ENCODE measurements around the gene METTL27.
A peak's percentile ranks its signal among the peaks of the same experiment; 100 is the strongest.
"Not testable (repeated sequence)": the region's sequence is repeated elsewhere in the genome, so short reads cannot be mapped to it uniquely, and the experiment has no call there.

The METTL27 gene

GRCh38 chr7:73864981-73865711 lies 22.8 kb upstream of the METTL27 start:
- H3K4me1 ChIP-seq (ENCODE audit: control insufficient read depth, insufficient read depth, low read length): peaks cover 5% of the 10 kb centered on the region
- H3K9me3 ChIP-seq (ENCODE audit: control insufficient read depth, low read length): no peaks in the 10 kb centered on the region
- no peak overlapping the region for H3K4me3 ChIP-seq (ENCODE audit: low read length)
- H3K36me3 ChIP-seq (ENCODE audit: control insufficient read depth, insufficient read depth, low read length, severe bottlenecking): no peaks in the 10 kb centered on the region
- H3K9ac ChIP-seq (ENCODE audit: low read length): no peak overlapping the region
- DNase-seq (ENCODE audit: low read depth): no peak
- no peaks in the 10 kb centered on the region for H3K27me3 ChIP-seq (replicated peaks; ENCODE audit: control insufficient read depth, insufficient read depth, low read length)

GRCh38 chr7:73861305-73861704 lies 19.0 kb upstream of the METTL27 start:
- Histone ChIP-seq H3K4me1 (ENCODE audit: control insufficient read depth, insufficient read depth, low read length) (no peaks in the 10 kb centered on the region), H3K4me3 (ENCODE audit: low read length) (no peak overlapping the region), H3K27me3 (replicated peaks; ENCODE audit: control insufficient read depth, insufficient read depth, low read length) (no peaks in the 10 kb centered on the region), H3K9me3 (ENCODE audit: control insufficient read depth, low read length) (peaks cover 3% of the 10 kb centered on the region), H3K9ac (ENCODE audit: low read length) (no peak overlapping the region), H3K36me3 (ENCODE audit: control insufficient read depth, insufficient read depth, low read length, severe bottlenecking) (no peaks in the 10 kb centered on the region)
- DNase-seq (ENCODE audit: low read depth): no peak

GRCh38 chr7:73860859-73861258 lies 18.5 kb upstream of the METTL27 start, which contains the start of gene TMEM270:
Gene TMEM270, plus strand, starts transcription at chr7:73861159. Its CDS starts 36 bp downstream, at chr7:73861195.
- Histone ChIP-seq H3K36me3 (ENCODE audit: control insufficient read depth, insufficient read depth, low read length, severe bottlenecking) (no peaks in the 10 kb centered on the region), H3K9ac (ENCODE audit: low read length) (no peak within 1 kb of the TSS), H3K4me3 (ENCODE audit: low read length) (no peak within 1 kb of the TSS), H3K9me3 (ENCODE audit: control insufficient read depth, low read length) (peaks cover 3% of the 10 kb centered on the region), H3K27me3 (replicated peaks; ENCODE audit: control insufficient read depth, insufficient read depth, low read length) (no peaks in the 10 kb centered on the region), H3K4me1 (ENCODE audit: control insufficient read depth, insufficient read depth, low read length) (no peaks in the 10 kb centered on the region)
- DNase-seq (ENCODE audit: low read depth): no peak

GRCh38 chr7:73858807-73859206 lies 16.5 kb upstream of the METTL27 start:
- no peaks in the 10 kb centered on the region for H3K27me3 ChIP-seq (replicated peaks; ENCODE audit: control insufficient read depth, insufficient read depth, low read length)
- DNase-seq (ENCODE audit: low read depth): no peak
- peaks cover 3% of the 10 kb centered on the region for H3K9me3 ChIP-seq (ENCODE audit: control insufficient read depth, low read length)
- H3K4me3 ChIP-seq (ENCODE audit: low read length): no peak overlapping the region
- H3K36me3 ChIP-seq (ENCODE audit: control insufficient read depth, insufficient read depth, low read length, severe bottlenecking): no peaks in the 10 kb centered on the region
- H3K4me1 ChIP-seq (ENCODE audit: control insufficient read depth, insufficient read depth, low read length): no peaks in the 10 kb centered on the region
- H3K9ac ChIP-seq (ENCODE audit: low read length): no peak overlapping the region

- no peak overlapping the region for H3K9ac ChIP-seq (ENCODE audit: low read length)
- peaks cover 3% of the 10 kb centered on the region for H3K9me3 ChIP-seq (ENCODE audit: control insufficient read depth, low read length)
- no peak for DNase-seq (ENCODE audit: low read depth)
- peaks cover 5% of the 10 kb centered on the region for H3K4me1 ChIP-seq (ENCODE audit: control insufficient read depth, insufficient read depth, low read length)
- no peak overlapping the region for H3K4me3 ChIP-seq (ENCODE audit: low read length)
- H3K27me3 ChIP-seq (replicated peaks; ENCODE audit: control insufficient read depth, insufficient read depth, low read length): no peaks in the 10 kb centered on the region
- H3K36me3 ChIP-seq (ENCODE audit: control insufficient read depth, insufficient read depth, low read length, severe bottlenecking): no peaks in the 10 kb centered on the region
These were observed 14.6 kb upstream of the METTL27 start for GRCh38 chr7:73856941-73857340.

- no peaks in the 10 kb centered on the region for H3K36me3 ChIP-seq (ENCODE audit: control insufficient read depth, insufficient read depth, low read length, severe bottlenecking)
- H3K27me3 ChIP-seq (replicated peaks; ENCODE audit: control insufficient read depth, insufficient read depth, low read length): no peaks in the 10 kb centered on the region
- no peak overlapping the region for H3K4me3 ChIP-seq (ENCODE audit: low read length)
- no peak for DNase-seq (ENCODE audit: low read depth)
- H3K4me1 ChIP-seq (ENCODE audit: control insufficient read depth, insufficient read depth, low read length): peaks cover 33% of the 10 kb centered on the region
- H3K9ac ChIP-seq (ENCODE audit: low read length): no peak overlapping the region
- H3K9me3 ChIP-seq (ENCODE audit: control insufficient read depth, low read length): no peaks in the 10 kb centered on the region
These were observed 10.2 kb upstream of the METTL27 start for GRCh38 chr7:73852500-73852899.

- H3K36me3 ChIP-seq (ENCODE audit: control insufficient read depth, insufficient read depth, low read length, severe bottlenecking): no peaks in the 10 kb centered on the region
- H3K4me1 ChIP-seq (ENCODE audit: control insufficient read depth, insufficient read depth, low read length): peaks cover 33% of the 10 kb centered on the region
- DNase-seq (ENCODE audit: low read depth): peak; percentile 92
These were observed 9.4 kb upstream of the METTL27 start for GRCh38 chr7:73851410-73852338.

GRCh38 chr7:73850781-73851207 lies 8.5 kb upstream of the METTL27 start:
- Histone ChIP-seq H3K4me1 (ENCODE audit: control insufficient read depth, insufficient read depth, low read length) (peaks cover 34% of the 10 kb centered on the region), H3K36me3 (ENCODE audit: control insufficient read depth, insufficient read depth, low read length, severe bottlenecking) (no peaks in the 10 kb centered on the region), H3K9me3 (ENCODE audit: control insufficient read depth, low read length) (no peaks in the 10 kb centered on the region), H3K4me3 (ENCODE audit: low read length) (no peak overlapping the region), H3K27me3 (replicated peaks; ENCODE audit: control insufficient read depth, insufficient read depth, low read length) (no peaks in the 10 kb centered on the region), H3K9ac (ENCODE audit: low read length) (peak overlapping the region; percentile 74)
- peak; percentile 98 for DNase-seq (ENCODE audit: low read depth)

More at GRCh38 chr7:73851410-73852338, 9.4 kb upstream of the METTL27 start:
- Histone ChIP-seq H3K9ac (ENCODE audit: low read length) (peak overlapping the region; percentile 65), H3K9me3 (ENCODE audit: control insufficient read depth, low read length) (no peaks in the 10 kb centered on the region), H3K27me3 (replicated peaks; ENCODE audit: control insufficient read depth, insufficient read depth, low read length) (no peaks in the 10 kb centered on the region), H3K4me3 (ENCODE audit: low read length) (peak overlapping the region; percentile 35)

GRCh38 chr7:73847941-73848723 lies 5.8 kb upstream of the METTL27 start:
- no peak for DNase-seq (ENCODE audit: low read depth)
- no peak overlapping the region for H3K9ac ChIP-seq (ENCODE audit: low read length)
- no peaks in the 10 kb centered on the region for H3K9me3 ChIP-seq (ENCODE audit: control insufficient read depth, low read length)
- H3K27me3 ChIP-seq (replicated peaks; ENCODE audit: control insufficient read depth, insufficient read depth, low read length): no peaks in the 10 kb centered on the region
- H3K36me3 ChIP-seq (ENCODE audit: control insufficient read depth, insufficient read depth, low read length, severe bottlenecking): no peaks in the 10 kb centered on the region
- H3K4me1 ChIP-seq (ENCODE audit: control insufficient read depth, insufficient read depth, low read length): peaks cover 42% of the 10 kb centered on the region
- no peak overlapping the region for H3K4me3 ChIP-seq (ENCODE audit: low read length)

GRCh38 chr7:73845701-73846195 lies 3.4 kb upstream of the METTL27 start:
- DNase-seq (ENCODE audit: low read depth); H3K36me3 ChIP-seq (ENCODE audit: control insufficient read depth, insufficient read depth, low read length, severe bottlenecking); H3K4me3 ChIP-seq (ENCODE audit: low read length); H3K9ac ChIP-seq (ENCODE audit: low read length); H3K27me3 ChIP-seq (replicated peaks; ENCODE audit: control insufficient read depth, insufficient read depth, low read length); H3K9me3 ChIP-seq (ENCODE audit: control insufficient read depth, low read length): not testable (repeated sequence)
- H3K4me1 ChIP-seq (ENCODE audit: control insufficient read depth, insufficient read depth, low read length): peaks cover 35% of the 10 kb centered on the region
